ENCODE data around the gene LSM10. TPM values are rescaled to one million over a fixed set of nuclear protein-coding genes. Genes with fewer than 3 reads are reported as not detected.

Gene LSM10
- total RNA-seq, 2 donors from 2014 or later: 30.7 to 34.8 TPM

- intact Hi-C loops (cut with DNase I): no loop called here
- DNase-seq (ENCODE audit: low spot score): no peak
These were observed 10.4 kb downstream of the LSM10 start for GRCh38 chr1:36387141-36387949.

GRCh38 chr1:36386265-36387140, 11.2 kb downstream of the LSM10 start:
- intact Hi-C loops (cut with DNase I): no loop called here

DNA sequence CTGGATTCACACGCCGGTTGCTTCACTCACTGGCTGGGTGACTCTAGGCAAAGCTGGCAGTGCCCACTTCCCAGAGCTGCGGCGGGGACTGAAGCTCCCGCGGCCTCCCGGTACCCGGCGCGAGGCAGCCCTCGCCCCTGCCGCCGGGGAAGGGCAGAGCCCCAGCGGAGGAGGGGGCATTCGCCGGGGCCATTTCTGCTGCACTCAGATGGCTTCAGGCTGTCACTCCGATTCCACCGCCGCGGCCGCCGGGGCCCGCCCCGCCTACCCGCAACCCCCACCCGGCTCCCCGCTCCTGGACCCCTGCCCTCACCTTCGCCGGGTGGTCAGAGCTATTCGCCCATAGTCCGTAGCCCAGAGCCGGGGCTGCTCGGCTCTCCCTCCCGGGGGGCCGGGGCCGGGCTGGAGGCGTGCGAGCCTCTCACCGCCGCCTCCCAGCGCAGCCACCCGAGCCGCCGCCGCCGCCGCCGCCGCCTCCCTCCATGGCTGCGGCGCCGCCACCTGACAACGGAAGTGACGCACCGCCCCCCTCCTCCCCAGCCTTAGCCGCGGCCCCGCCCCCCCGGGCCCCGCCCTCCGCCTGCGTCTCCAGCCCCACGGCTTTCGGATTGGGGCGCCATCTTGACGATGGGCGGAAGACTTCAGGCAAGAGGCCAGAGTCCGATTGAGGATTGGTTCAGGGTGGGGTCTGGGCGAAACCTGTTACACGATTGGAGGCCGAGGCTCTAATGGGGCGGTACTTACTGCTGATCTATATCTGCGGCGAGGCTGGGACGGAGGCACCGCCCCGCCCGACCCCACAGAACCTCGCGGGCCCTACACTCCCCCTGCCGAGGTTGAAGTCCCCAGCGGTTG, 12.1 kb downstream of the LSM10 start, which contains the start of gene STK40:
Gene STK40, minus strand, starts transcription at position 515 of the 855 bp plus-strand sequence. CDS start 24,592 bp downstream, outside the sequence.
- DNase-seq (ENCODE audit: low spot score): peak; percentile 99
- intact Hi-C loops (cut with DNase I): no loop called here

More at GRCh38 chr1:36386265-36387140, 11.2 kb downstream of the LSM10 start:
- peak; percentile 98 for DNase-seq (ENCODE audit: low spot score)

- intact Hi-C loops (cut with DNase I): no loop called here
- DNase-seq (ENCODE audit: low spot score): peak; percentile 86
These were observed 12.9 kb downstream of the LSM10 start for GRCh38 chr1:36384542-36385409.

DNA sequence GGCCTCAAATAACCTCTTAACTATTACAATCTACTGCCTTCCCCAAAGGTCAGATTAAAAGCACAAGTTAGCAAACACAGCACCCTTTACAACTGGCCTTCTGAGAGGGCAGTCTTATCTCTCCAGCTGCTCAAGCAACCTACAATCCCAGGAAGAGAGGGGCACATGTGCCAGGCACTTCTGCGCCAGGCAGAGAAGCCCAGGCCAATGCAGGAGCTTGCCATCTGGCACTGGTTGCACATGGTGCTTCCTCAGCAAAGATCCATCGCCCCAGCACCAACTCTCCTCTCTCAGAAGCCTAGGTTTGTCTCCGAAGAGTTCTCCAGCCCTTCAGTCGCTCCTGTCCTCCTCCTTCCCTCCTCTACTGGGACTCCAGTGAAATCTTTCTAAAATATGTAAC, 14.5 kb downstream of the LSM10 start:
- no peak for DNase-seq (ENCODE audit: low spot score)
- intact Hi-C loops (cut with DNase I): no loop called here

DNA sequence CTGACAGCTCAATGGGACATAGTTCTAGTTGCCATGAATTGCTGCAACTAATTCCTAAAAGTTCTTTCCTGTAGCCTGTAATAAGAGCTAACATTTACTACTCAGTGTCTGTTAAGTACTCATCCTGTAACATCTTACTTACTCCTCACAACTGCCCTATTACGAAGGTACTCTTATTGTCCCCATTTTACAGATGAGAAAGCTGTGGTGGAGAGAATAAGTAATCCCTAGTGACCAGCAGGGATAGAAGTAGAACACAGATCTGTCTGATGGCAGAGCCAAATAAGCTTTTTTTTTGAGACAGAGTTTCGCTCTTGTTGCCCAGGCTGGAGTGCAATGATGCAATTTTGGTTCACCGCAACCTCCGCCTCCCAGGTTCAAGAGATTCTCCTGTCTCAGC, 15.0 kb downstream of the LSM10 start:
- intact Hi-C loops (cut with DNase I): no loop called here

DNA sequence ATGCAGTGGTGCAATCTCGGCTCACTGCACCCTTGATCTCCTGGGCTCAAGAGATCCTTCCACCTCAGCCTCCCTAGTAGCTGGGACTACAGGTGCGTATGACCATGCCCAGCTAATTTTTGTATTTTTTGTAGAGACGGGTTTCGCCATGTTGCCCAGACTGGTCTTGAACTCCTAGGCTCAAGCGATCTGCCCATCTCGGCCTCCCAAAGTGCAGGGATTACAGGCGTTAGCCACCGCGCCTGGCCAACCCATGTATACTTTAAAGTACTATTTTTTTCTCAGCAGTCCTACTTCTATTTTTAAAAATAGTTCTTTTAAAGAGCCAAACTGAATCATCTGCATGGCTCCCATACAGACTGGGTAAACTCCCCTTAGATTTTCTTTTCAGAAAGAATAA, 15.5 kb downstream of the LSM10 start:
- intact Hi-C loops (cut with DNase I): no loop called here
- no peak for DNase-seq (ENCODE audit: low spot score)

More for the DNA sequence above, 15.0 kb downstream of the LSM10 start:
- DNase-seq (ENCODE audit: low spot score): no peak

DNA sequence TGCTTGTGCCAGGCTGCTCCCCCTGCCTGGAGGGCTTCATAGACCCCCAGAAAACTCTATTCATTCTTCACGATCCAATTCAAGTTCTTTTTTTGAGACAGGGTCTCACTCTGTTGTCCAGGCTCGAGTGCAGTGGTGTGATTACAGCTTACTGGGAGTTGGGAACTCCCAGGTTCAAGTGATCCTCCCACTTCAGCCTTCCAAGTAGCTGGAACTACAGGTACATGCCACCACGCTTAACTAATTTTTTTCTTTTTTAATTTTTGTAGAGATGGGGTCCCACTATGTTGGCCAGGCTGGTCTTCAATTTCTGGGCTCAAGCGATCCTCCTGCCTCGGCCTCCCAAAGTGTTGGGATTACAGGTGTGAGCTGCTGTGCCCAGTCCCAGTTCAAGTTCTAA, 16.3 kb downstream of the LSM10 start:
- intact Hi-C loops (cut with DNase I): no loop called here
- DNase-seq (ENCODE audit: low spot score): no peak

- intact Hi-C loops (cut with DNase I): no loop called here
- DNase-seq (ENCODE audit: low spot score): no peak
These were observed 16.9 kb downstream of the LSM10 start for GRCh38 chr1:36380782-36381181.

- DNase-seq (ENCODE audit: low spot score): no peak
- intact Hi-C loops (cut with DNase I): no loop called here
These were observed 17.5 kb downstream of the LSM10 start for GRCh38 chr1:36380143-36380619.

DNA sequence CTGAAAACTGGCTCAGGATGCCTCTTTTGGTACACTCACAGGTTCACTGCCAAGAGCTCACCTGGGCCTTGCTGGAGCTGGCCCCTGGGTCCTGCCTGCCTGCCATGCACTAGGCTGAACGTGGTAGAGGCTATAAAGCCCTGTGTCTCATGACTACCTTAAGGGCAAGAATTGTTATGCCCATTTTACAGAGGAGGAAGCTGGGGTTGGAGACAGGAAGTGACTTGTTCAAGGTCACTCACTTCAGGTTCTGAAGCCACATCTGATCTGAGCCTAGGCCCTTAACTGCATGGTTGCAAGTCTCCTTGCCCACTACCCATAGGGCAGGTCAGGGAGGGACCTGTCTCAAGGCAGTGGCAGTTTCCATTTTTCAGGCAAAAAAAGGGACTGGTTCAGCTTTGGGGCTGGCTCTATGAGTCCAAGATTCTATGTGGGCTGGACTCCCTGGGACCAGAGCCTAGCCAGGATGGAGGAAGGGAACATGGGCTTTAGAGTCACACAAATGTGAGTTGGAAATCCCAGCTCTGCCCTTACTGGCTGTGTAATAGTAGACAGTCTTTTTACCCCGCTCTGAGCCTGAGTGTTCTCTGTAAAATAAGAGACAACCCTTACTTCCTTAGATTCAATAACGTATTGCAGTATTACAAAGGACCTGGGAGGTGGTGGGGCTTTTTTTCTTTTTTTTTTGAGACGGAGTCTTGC, 19.8 kb downstream of the LSM10 start:
- intact Hi-C loops (cut with DNase I): no loop called here

GRCh38 chr1:36372617-36373016, 25.1 kb downstream of the LSM10 start:
- no peak for DNase-seq (ENCODE audit: low spot score)
- intact Hi-C loops (cut with DNase I): no loop called here

More for the DNA sequence above, 19.8 kb downstream of the LSM10 start:
- no peak for DNase-seq (ENCODE audit: low spot score)

DNA sequence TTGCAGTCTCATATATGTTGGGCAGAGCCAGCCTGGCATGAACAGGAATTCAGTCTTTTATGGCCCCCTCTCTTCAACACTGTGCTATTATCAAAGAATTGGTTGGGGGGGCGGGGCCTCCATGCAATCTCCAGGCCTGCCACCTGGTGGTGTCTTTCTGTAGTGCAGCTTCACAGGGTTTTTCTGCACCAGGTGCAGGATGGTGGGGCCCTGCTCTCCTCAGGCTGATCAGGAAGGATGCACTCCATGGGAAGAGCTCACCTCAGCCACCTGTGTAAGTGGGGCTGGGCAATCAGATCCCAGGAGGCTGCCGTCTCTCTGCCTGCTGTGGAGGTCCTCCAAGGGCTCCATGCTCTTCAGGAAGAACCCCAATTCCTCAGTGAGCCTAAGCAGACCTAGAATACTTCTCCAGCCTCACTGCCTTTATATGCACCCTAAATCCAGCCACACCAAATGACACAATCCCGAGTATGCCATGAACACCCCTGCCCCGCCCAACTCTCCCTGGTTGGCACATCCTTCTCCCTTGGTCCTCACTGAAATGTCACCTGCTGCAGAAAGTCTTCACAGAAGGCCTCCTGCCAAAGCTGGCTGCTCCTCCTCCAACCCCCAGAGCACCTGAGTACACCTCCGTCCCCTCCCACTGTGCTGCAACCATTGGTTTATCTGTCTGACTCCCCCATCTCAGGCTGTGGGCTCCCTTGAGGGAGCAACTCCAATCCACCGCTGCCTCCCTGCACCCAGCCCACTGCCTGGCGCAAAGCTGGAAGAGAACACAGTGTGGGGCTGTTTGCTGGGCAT, 28.4 kb downstream of the LSM10 start:
- intact Hi-C loops (cut with DNase I): loop anchor here in 1 of 2 donors (5.0 kb wide), 1 partner anchor 62 kb away; the partner anchor contains the start of gene SH3D21
- peak; percentile 89 for DNase-seq (ENCODE audit: low spot score)

DNA sequence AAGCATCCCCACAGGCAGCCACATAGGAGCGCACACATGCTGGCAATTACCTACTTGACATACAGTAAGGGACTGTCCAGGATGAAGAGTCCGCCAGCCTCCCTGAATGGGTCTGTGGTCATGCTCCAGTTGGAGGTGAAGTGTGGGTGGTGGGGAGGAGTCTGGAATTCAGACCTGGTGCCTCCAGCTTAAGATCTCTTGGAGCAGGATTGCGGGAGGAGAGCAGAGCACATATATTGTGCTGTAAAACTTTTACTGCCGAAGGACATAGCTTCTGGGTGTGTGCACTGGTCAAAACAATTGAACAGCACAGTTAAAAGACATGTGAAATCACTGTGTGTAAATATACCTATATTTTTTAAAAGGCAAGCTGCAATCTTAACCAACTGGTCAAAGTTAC, 29.9 kb downstream of the LSM10 start:
- intact Hi-C loops (cut with DNase I): loop anchor here in 1 of 2 donors (5.0 kb wide), 1 partner anchor 60 kb away; the partner anchor contains the start of gene SH3D21

GRCh38 chr1:36367066-36367465, 30.6 kb downstream of the LSM10 start:
- intact Hi-C loops (cut with DNase I): loop anchor here in 1 of 2 donors (5.0 kb wide), 1 partner anchor 60 kb away; the partner anchor contains the start of gene SH3D21

More for the DNA sequence above, 29.9 kb downstream of the LSM10 start:
- no peak for DNase-seq (ENCODE audit: low spot score)

GRCh38 chr1:36366091-36366661, 31.5 kb downstream of the LSM10 start:
- DNase-seq (ENCODE audit: low spot score): no peak
- intact Hi-C loops (cut with DNase I): loop anchor here in 1 of 2 donors (5.0 kb wide), 1 partner anchor 59 kb away; the partner anchor contains the start of gene SH3D21

More at GRCh38 chr1:36367066-36367465, 30.6 kb downstream of the LSM10 start:
- no peak for DNase-seq (ENCODE audit: low spot score)

Data from posterior vena cava (tissue), 2 donors.